Activated T-cell treated with anti-CD3 and anti-CD28 coated beads, Interleukin-2, amount 50 U/mL, for 1 hour (primary cell): ENCODE measurements around the gene ESR2.

Experiments used
- DNase-seq: peaks from one replicate; pipeline ENCODE4 v3.0.0-alpha.2; 2020

The ESR2 gene

GRCh38 chr14:64265222-64265621 lies 28.9 kb downstream of the ESR2 start:
- DNase-seq, result no peak

- DNase-seq, result no peak
These were observed 33.8 kb downstream of the ESR2 start for GRCh38 chr14:64260418-64260817.

- no peak for DNase-seq
These were observed 38.4 kb downstream of the ESR2 start for GRCh38 chr14:64255756-64256155.

- no peak for DNase-seq
These were observed 40.5 kb downstream of the ESR2 start for GRCh38 chr14:64253672-64254071.

GRCh38 chr14:64249363-64249762 lies 44.8 kb downstream of the ESR2 start:
- DNase-seq, result no peak

- no peak for DNase-seq
These were observed 45.5 kb downstream of the ESR2 start for GRCh38 chr14:64248689-64249088.

- no peak for DNase-seq
These were observed 47.0 kb downstream of the ESR2 start for GRCh38 chr14:64247195-64247594.

- DNase-seq, result no peak
These were observed 47.5 kb downstream of the ESR2 start for GRCh38 chr14:64246688-64247087.

- DNase-seq, result no peak
These were observed 48.7 kb downstream of the ESR2 start for GRCh38 chr14:64245491-64245890.

- DNase-seq, result no peak
These were observed 49.9 kb downstream of the ESR2 start for GRCh38 chr14:64244279-64244678.

GRCh38 chr14:64238631-64239030 lies 55.5 kb downstream of the ESR2 start:
- no peak for DNase-seq

GRCh38 chr14:64238049-64238448 lies 56.1 kb downstream of the ESR2 start:
- no peak for DNase-seq

GRCh38 chr14:64235652-64236640 lies 58.2 kb downstream of the ESR2 start:
- DNase-seq, result no peak

GRCh38 chr14:64234877-64235651 lies 59.1 kb downstream of the ESR2 start:
- DNase-seq, result no peak

GRCh38 chr14:64233531-64234190 lies 60.5 kb downstream of the ESR2 start:
- no peak for DNase-seq

- DNase-seq, result no peak
These were observed 61.2 kb downstream of the ESR2 start for GRCh38 chr14:64232944-64233343.

- DNase-seq, result no peak
These were observed 61.9 kb downstream of the ESR2 start for GRCh38 chr14:64232095-64232838.

GRCh38 chr14:64229489-64229888 lies 64.7 kb downstream of the ESR2 start:
- no peak for DNase-seq

- no peak for DNase-seq
These were observed 66.3 kb downstream of the ESR2 start for GRCh38 chr14:64227856-64228255.

GRCh38 chr14:64225151-64225757 lies 68.9 kb downstream of the ESR2 start:
- DNase-seq, result no peak

- DNase-seq, result no peak
These were observed 72.7 kb downstream of the ESR2 start for GRCh38 chr14:64221391-64222003.

- no peak for DNase-seq
These were observed 73.7 kb downstream of the ESR2 start for GRCh38 chr14:64220466-64220865.
